Glutamatergic neuron (in vitro differentiated cells): ENCODE results near the gene CES2. TPM values are rescaled to one million over a fixed set of nuclear protein-coding genes. Genes with fewer than 3 reads are reported as not detected.

Experiments
- total RNA-seq: library from RNA; stranded (reverse); fragmentation: NEBNext Ultra II Directional; extraction: Animal tissue kit (Norgen Biotek cat#: 25700); gene quantifications from one replicate; pipeline ENCODE4 v1.2.1, GENCODE V29; 2021; ENCODE audit not compliant: unreplicated experiment

Gene CES2
- total RNA-seq, 1 donor from 2014 or later = 38.6 TPM

Other genes with a start within 250 kb of the CES2 start
- gene CMTM4, start 238.8 kb upstream of the CES2 start, total RNA-seq = 8.2 TPM
- gene DYNC1LI2, start 183.9 kb upstream of the CES2 start, total RNA-seq = 269 TPM
- gene TERB1, start 133.9 kb upstream of the CES2 start, total RNA-seq = 0.39 TPM
- 125 TPM for gene NAE1, start 104.5 kb upstream of the CES2 start, total RNA-seq
- 0.64 TPM for gene CA7, start 91.1 kb upstream of the CES2 start, total RNA-seq
- 18.3 TPM for gene PDP2, start 55.0 kb upstream of the CES2 start, total RNA-seq
- gene CDH16, start 16.6 kb upstream of the CES2 start, total RNA-seq = not detected
- gene RRAD, start 10.0 kb upstream of the CES2 start, total RNA-seq = 1.1 TPM
- 89.4 TPM for gene CIAO2B, start 1.1 kb upstream of the CES2 start, total RNA-seq
- gene CES3, start 25.8 kb downstream of the CES2 start, total RNA-seq = 4.1 TPM
- gene CES4A, start 53.1 kb downstream of the CES2 start, total RNA-seq = 3.6 TPM
- 168 TPM for gene CBFB, start 93.6 kb downstream of the CES2 start, total RNA-seq
- 27.1 TPM for gene PHAF1, start 174.4 kb downstream of the CES2 start, total RNA-seq
- 1.0 TPM for gene B3GNT9, start 215.5 kb downstream of the CES2 start, total RNA-seq
- 1.0 TPM for gene TRADD, start 224.4 kb downstream of the CES2 start, total RNA-seq
- gene FBXL8, start 224.4 kb downstream of the CES2 start, total RNA-seq = 3.1 TPM
- gene HSF4, start 229.2 kb downstream of the CES2 start, total RNA-seq = 7.2 TPM
- 8.8 TPM for gene NOL3, start 235.0 kb downstream of the CES2 start, total RNA-seq
- 197 TPM for gene MATCAP1, start 248.4 kb downstream of the CES2 start, total RNA-seq